Caco-2 (cell line): ENCODE measurements around the gene ZFPL1. TPM values are rescaled to one million over a fixed set of nuclear protein-coding genes. Genes with fewer than 3 reads are reported as not detected.

Source experiments
- BruUV-seq: library from RNA; stranded (reverse); fragments of 400-500 nt; replicated peaks from 2 replicates; lab custom pipeline; 2021; lab: Mats Ljungman, UMichigan
- CTCF ChIA-PET: fragments of 300-600 bp; sonication (Branson Sonifier 250); formaldehyde crosslinking; loops from one replicate; lab custom pipeline; 2022; ENCODE audit warnings: antibody characterized with exemption; lab: Charles Lee
- POLR2A ChIA-PET: fragments of 300-600 bp; sonication (Branson Sonifier 250); formaldehyde crosslinking; loops from one replicate; lab custom pipeline; 2022; ENCODE audit warnings: antibody characterized with exemption; lab: Charles Lee
- DNase-seq, 2 experiments: peaks; one replicate each; pipeline versions ENCODE4 v3.0.0 to v3.0.0-alpha.2; 2020 to 2022
- H3K27me3 ChIP-seq: replicated peaks from 2 replicates; pipeline ENCODE4 v1.6.0; 2011; ENCODE audit warnings: low read length; ENCODE audit not compliant: control insufficient read depth, insufficient read depth
- H3K36me3 ChIP-seq: 2 replicates; pipeline ENCODE4 v1.5.1; 2011; ENCODE audit warnings: low read length; ENCODE audit not compliant: control insufficient read depth, insufficient read depth
- H3K4me1 ChIP-seq: fragments of 250-450 bp; sonication (Bioruptor Pico); 2 replicates; pipeline ENCODE4 v1.5.1; 2020; ENCODE audit warnings: mild to moderate bottlenecking
- H3K4me3 ChIP-seq: 2 replicates; pipeline ENCODE4 v1.5.1; 2011; ENCODE audit warnings: low read depth, mild to moderate bottlenecking, control low read depth, low read length
- H3K9me3 ChIP-seq: fragments of 250-450 bp; sonication (Bioruptor Pico); 2 replicates; pipeline ENCODE4 v1.5.1; 2020; ENCODE audit warnings: mild to moderate bottlenecking, moderate library complexity
- H3K27ac Mint-ChIP-seq: one replicate; pipeline ENCODE4 v1.8.0; 2022; ENCODE audit warnings: mixed read lengths; ENCODE audit not compliant: unreplicated experiment
- H3K27me3 Mint-ChIP-seq: one replicate; pipeline ENCODE4 v1.8.0; 2022; ENCODE audit warnings: mixed read lengths; ENCODE audit not compliant: insufficient read depth, unreplicated experiment
- H3K36me3 Mint-ChIP-seq: one replicate; pipeline ENCODE4 v1.8.0; 2022; ENCODE audit warnings: mild to moderate bottlenecking, mixed read lengths; ENCODE audit not compliant: insufficient read depth, unreplicated experiment
- H3K4me1 Mint-ChIP-seq: one replicate; pipeline ENCODE4 v1.8.0; 2022; ENCODE audit warnings: low read depth, mixed read lengths; ENCODE audit not compliant: unreplicated experiment
- H3K4me3 Mint-ChIP-seq: one replicate; pipeline ENCODE4 v1.8.0; 2022; ENCODE audit warnings: mild to moderate bottlenecking, moderate library complexity, mixed read lengths; ENCODE audit not compliant: unreplicated experiment
- H3K9me3 Mint-ChIP-seq: one replicate; pipeline ENCODE4 v1.8.0; 2022; ENCODE audit warnings: mixed read lengths; ENCODE audit not compliant: unreplicated experiment
- CTCF ChIP-seq, 2 experiments: fragments of 200-600 bp in 1 of 2; IDR thresholded peaks; 1 replicate in 1 of 2; 2 replicates in 1 of 2; pipeline versions ENCODE4 v1.5.1 to v1.8.0; 2011 to 2022; ENCODE audit warnings: antibody characterized with exemption in 1 of 2, control low read depth in 1 of 2, inconsistent platforms in 1 of 2, low read depth in 1 of 2, low read length in 1 of 2, mild to moderate bottlenecking in 1 of 2, moderate library complexity in 1 of 2; ENCODE audit not compliant: insufficient read depth in 1 of 2, severe bottlenecking in 1 of 2, unreplicated experiment in 1 of 2
- intact Hi-C: fragments of 100-400 bp; cut with micrococcal nuclease; formaldehyde crosslinking; loops from one replicate; pipeline ENCODE4 v1.10.0; 2022; ENCODE audit not compliant: unreplicated experiment
- total RNA-seq: library from RNA; stranded (reverse); gene quantifications from 2 replicates; pipeline ENCODE4 v1.2.3, GENCODE V29; 2022

The ZFPL1 gene
- total RNA-seq, 1 experiment from 2014 or later: 46.0 TPM

- Mint-ChIP-seq H3K9me3 (no peaks in the 10 kb centered on the region), H3K36me3 (peaks cover 14% of the 10 kb centered on the region)
- BruUV-seq: TSS peak; percentile 89
These were observed 12.2 kb downstream of the ZFPL1 start, which contains the start of gene VPS51 for GRCh38 chr11:65095974-65096806. Gene VPS51 (plus strand): TSS chr11:65096214. CDS start chr11:65096251, 37 bp downstream.

GRCh38 chr11:65096926-65097325 is 12.9 kb downstream of the ZFPL1 start:
- no peaks in the 10 kb centered on the region for H3K27me3 ChIP-seq
- TSS peak; percentile 50 for BruUV-seq
- Mint-ChIP-seq H3K4me3 (peak overlapping the region; percentile 86), H3K9me3 (no peaks in the 10 kb centered on the region), H3K27me3 (no peaks in the 10 kb centered on the region), H3K4me1 (peaks cover 12% of the 10 kb centered on the region), H3K27ac (peak overlapping the region; percentile 90), H3K36me3 (peaks cover 14% of the 10 kb centered on the region)
- intact Hi-C loops: loop anchor here (1.0 kb wide), 2 partner anchors 13 to 20 kb away; partner anchors contain the start of gene ZNHIT2
- ChIA-PET POLR2A (interaction anchor here (0.5 to 0.9 kb wide), 2 partner anchors 19 to 81 kb away, joined by 3 to 4 read pairs; no protein-coding TSS in a partner anchor), CTCF (interaction anchor here (0.9 to 2.6 kb wide), 3 partner anchors 13 to 21 kb away, joined by 4 to 10 read pairs (median 9); partner anchors contain the start of genes TM7SF2 and ZNHIT2)
- DNase-seq: no peak
- H3K4me3 ChIP-seq: peak overlapping the region; percentile 56
- no peaks in the 10 kb centered on the region for H3K9me3 ChIP-seq
- peaks cover 10% of the 10 kb centered on the region for H3K4me1 ChIP-seq
- no peak for TF ChIP-seq CTCF (IDR thresholded peaks at IDR 0.05; ENCODE audit: insufficient read depth in 1 of 2, low read depth in 1 of 2, low read length in 1 of 2, severe bottlenecking in 1 of 2, unreplicated experiment in 1 of 2)
- 0 out of 2 replicates have a peak, but pooled peaks cover 2% of the 10 kb centered on the region for H3K36me3 ChIP-seq

More at GRCh38 chr11:65095974-65096806, 12.2 kb downstream of the ZFPL1 start, which contains the start of gene VPS51:
- intact Hi-C loops: loop anchor here (1.0 kb wide), 2 partner anchors 14 to 21 kb away; partner anchors contain the start of gene ZNHIT2
- 0 out of 2 replicates have a peak, but pooled peaks cover 2% of the 10 kb centered on the region for H3K36me3 ChIP-seq
- Mint-ChIP-seq H3K27me3 (no peaks in the 10 kb centered on the region), H3K4me3 (peak within 1 kb of the TSS; percentile 86), H3K27ac (peak within 1 kb of the TSS; percentile 90), H3K4me1 (peaks cover 12% of the 10 kb centered on the region)
- DNase-seq: peak; percentile 92 to 93
- H3K4me3 ChIP-seq: peak within 1 kb of the TSS; percentile 56
- H3K27me3 ChIP-seq: no peaks in the 10 kb centered on the region
- ChIA-PET POLR2A (interaction anchor here (0.5 to 0.9 kb wide), 3 partner anchors 16 to 80 kb away, joined by 3 to 5 read pairs (median 4); partner anchors contain the start of gene TM7SF2), CTCF (interaction anchor here (0.7 to 2.6 kb wide), 4 partner anchors 14 to 311 kb away, joined by 4 to 10 read pairs (median 8); partner anchors contain the start of genes TM7SF2 and ZNHIT2)
- TF ChIP-seq CTCF (IDR thresholded peaks at IDR 0.05; ENCODE audit: insufficient read depth in 1 of 2, low read depth in 1 of 2, low read length in 1 of 2, severe bottlenecking in 1 of 2, unreplicated experiment in 1 of 2): no peak
- H3K9me3 ChIP-seq: no peaks in the 10 kb centered on the region
- H3K4me1 ChIP-seq: peaks cover 10% of the 10 kb centered on the region
